H1 (cell line): Measurements from ENCODE around the gene WNT11. TPM values are rescaled to one million over a fixed set of nuclear protein-coding genes. Genes with fewer than 3 reads are reported as not detected.

ENCODE experiments used
- CTCF ChIA-PET: fragments of 300-600 bp; sonication (Branson Sonifier 250); formaldehyde crosslinking; loops from one replicate; lab custom pipeline; 2021; ENCODE audit not compliant: partially characterized antibody; lab: Charles Lee
- POLR2A ChIA-PET: fragments of 300-600 bp; sonication (Branson Sonifier 250); formaldehyde crosslinking; loops from one replicate; lab custom pipeline; 2021; ENCODE audit warnings: inconsistent platforms; ENCODE audit not compliant: partially characterized antibody; lab: Charles Lee
- DNase-seq, 2 experiments: peaks; one replicate each; pipeline versions ENCODE4 v3.0.0 to v3.0.0-alpha.2; 2010 to 2022; ENCODE audit warnings: low spot score in 2 of 2, low read depth in 1 of 2, mixed read lengths in 1 of 2
- FAIRE-seq: peaks from 2 replicates; lab custom pipeline; 2011; peaks lifted over from hg19 to GRCh38; lab: Jason Lieb, UNC
- H2AFZ ChIP-seq: 2 replicates; pipeline ENCODE4 v1.8.1; 2012; ENCODE audit warnings: low read length, inconsistent platforms
- H2AK5ac ChIP-seq: 2 replicates; pipeline ENCODE4 v1.6.1; 2013; ENCODE audit warnings: low read depth, low read length
- H2BK120ac ChIP-seq: replicated peaks from 2 replicates; pipeline ENCODE3; 2013; ENCODE audit warnings: low read depth, low read length, inconsistent platforms
- H2BK12ac ChIP-seq: 2 replicates; pipeline ENCODE4 v1.6.1; 2013; ENCODE audit warnings: low read depth, low read length
- H2BK15ac ChIP-seq: 2 replicates; pipeline ENCODE4 v1.6.1; 2013; ENCODE audit warnings: low read length
- H2BK20ac ChIP-seq: 2 replicates; pipeline ENCODE4 v1.6.1; 2013; ENCODE audit warnings: low read length
- H2BK5ac ChIP-seq: 2 replicates; pipeline ENCODE4 v1.6.1; 2013; ENCODE audit warnings: low read depth, low read length
- H3K14ac ChIP-seq: 2 replicates; pipeline ENCODE4 v1.6.1; 2013; ENCODE audit warnings: inconsistent platforms; ENCODE audit not compliant: insufficient read length
- H3K18ac ChIP-seq: 2 replicates; pipeline ENCODE4 v1.6.1; 2013; ENCODE audit warnings: low read length; ENCODE audit errors: extremely low read depth
- H3K23ac ChIP-seq: 2 replicates; pipeline ENCODE4 v1.6.1; 2013; ENCODE audit warnings: inconsistent platforms; ENCODE audit not compliant: insufficient read length
- H3K23me2 ChIP-seq: 2 replicates; pipeline ENCODE4 v1.6.1; 2013; ENCODE audit warnings: low read depth, low read length
- H3K27ac ChIP-seq: 2 replicates; pipeline ENCODE4 v1.6.1; 2011; ENCODE audit warnings: low read depth, low read length, inconsistent platforms
- H3K27me3 ChIP-seq, 4 experiments: replicated peaks in 1 of 4; 1 replicate in 1 of 4; 2 replicates in 3 of 4; pipeline versions ENCODE4 v1.6.1 to v1.8.1; 2011 to 2013; ENCODE audit warnings: low read length in 3 of 4, mild to moderate bottlenecking in 3 of 4, inconsistent platforms in 2 of 4, mixed read lengths in 2 of 4, moderate library complexity in 1 of 4; ENCODE audit not compliant: control insufficient read depth in 3 of 4, insufficient read depth in 3 of 4; ENCODE audit errors: extremely low read depth in 1 of 4
- H3K36me3 ChIP-seq, 4 experiments: 2 replicates each; pipeline versions ENCODE4 v1.6.1 to v1.8.1; 2011 to 2013; ENCODE audit warnings: mild to moderate bottlenecking in 4 of 4, low read length in 3 of 4, moderate library complexity in 2 of 4, control low read depth in 1 of 4, inconsistent platforms in 1 of 4; ENCODE audit not compliant: insufficient read depth in 4 of 4, control insufficient read depth in 2 of 4
- H3K4ac ChIP-seq: replicated peaks from 2 replicates; pipeline ENCODE3; 2013; ENCODE audit warnings: low read length, low read depth, mixed read lengths, inconsistent platforms; ENCODE audit not compliant: insufficient read length
- H3K4me1 ChIP-seq, 4 experiments: replicated peaks in 1 of 4; 1 replicate in 1 of 4; 2 replicates in 3 of 4; pipeline versions ENCODE4 v1.6.1 to v1.8.1; 2011 to 2013; ENCODE audit warnings: low read length in 3 of 4, inconsistent platforms in 2 of 4, mixed read lengths in 1 of 4; ENCODE audit not compliant: insufficient read depth in 4 of 4, control insufficient read depth in 3 of 4
- H3K4me2 ChIP-seq, 2 experiments: 2 replicates each; pipeline versions ENCODE4 v1.6.1 to v1.8.1; 2011 to 2013; ENCODE audit warnings: low read depth in 2 of 2, low read length in 2 of 2, control low read depth in 1 of 2, inconsistent platforms in 1 of 2, mild to moderate bottlenecking in 1 of 2; ENCODE audit not compliant: insufficient read depth in 1 of 2
- H3K4me3 ChIP-seq, 4 experiments: fragments of 200-600, 300-600 bp in 1 of 4; sonication (generic), shearing (Covaris generic), sonication (Bioruptor Twin) in 1 of 4; 2 replicates each; pipeline versions ENCODE4 v1.5.1 to v1.8.1; 2011 to 2016; ENCODE audit warnings: low read length in 4 of 4, low read depth in 3 of 4, control low read depth in 2 of 4, inconsistent platforms in 2 of 4, mild to moderate bottlenecking in 2 of 4, mixed read lengths in 1 of 4, moderate library complexity in 1 of 4; ENCODE audit not compliant: insufficient read depth in 2 of 4; ENCODE audit errors: extremely low read depth in 1 of 4
- H3K56ac ChIP-seq: replicated peaks from 2 replicates; pipeline ENCODE3; 2013; ENCODE audit warnings: low read depth, mild to moderate bottlenecking, mixed read lengths, low read length, inconsistent platforms; ENCODE audit not compliant: insufficient read length
- H3K79me1 ChIP-seq: 2 replicates; pipeline ENCODE4 v1.6.1; 2013; ENCODE audit warnings: low read depth, low read length, control low read depth
- H3K79me2 ChIP-seq, 2 experiments: 2 replicates each; pipeline versions ENCODE4 v1.6.1 to v1.8.1; 2012 to 2013; ENCODE audit warnings: low read length in 2 of 2, mild to moderate bottlenecking in 2 of 2, inconsistent platforms in 1 of 2; ENCODE audit not compliant: insufficient read depth in 2 of 2, control insufficient read depth in 1 of 2
- H3K9ac ChIP-seq, 4 experiments: replicated peaks in 1 of 4; 1 replicate in 1 of 4; 2 replicates in 3 of 4; pipeline versions ENCODE4 v1.6.1 to v1.8.1; 2011 to 2013; ENCODE audit warnings: low read depth in 3 of 4, low read length in 3 of 4, control low read depth in 2 of 4, mild to moderate bottlenecking in 2 of 4, moderate library complexity in 2 of 4, inconsistent platforms in 1 of 4; ENCODE audit errors: extremely low read depth in 1 of 4
- H3K9me3 ChIP-seq, 2 experiments: 2 replicates each; pipeline versions ENCODE4 v1.6.1 to v1.8.1; 2012 to 2013; ENCODE audit warnings: mild to moderate bottlenecking in 2 of 2, moderate library complexity in 2 of 2, control low read depth in 1 of 2, inconsistent platforms in 1 of 2, low read depth in 1 of 2, low read length in 1 of 2, mixed read lengths in 1 of 2; ENCODE audit not compliant: insufficient read depth in 2 of 2
- H4K20me1 ChIP-seq, 2 experiments: replicated peaks in 1 of 2; 2 replicates each; pipeline versions ENCODE3 to v1.8.1; 2011 to 2013; ENCODE audit warnings: inconsistent platforms in 2 of 2, low read length in 2 of 2, mild to moderate bottlenecking in 1 of 2; ENCODE audit not compliant: insufficient read depth in 2 of 2, control insufficient read depth in 1 of 2
- H4K5ac ChIP-seq: 2 replicates; pipeline ENCODE4 v1.6.1; 2013; ENCODE audit warnings: low read length, low read depth, mixed read lengths, inconsistent platforms; ENCODE audit not compliant: insufficient read length
- H4K8ac ChIP-seq: 2 replicates; pipeline ENCODE4 v1.8.0; 2013; ENCODE audit warnings: mild to moderate bottlenecking, moderate library complexity, low read length, inconsistent platforms; ENCODE audit not compliant: insufficient read depth; ENCODE audit errors: extremely low read depth
- H4K91ac ChIP-seq: replicated peaks from 2 replicates; pipeline ENCODE3; 2013; ENCODE audit warnings: low read length, mixed read lengths, inconsistent platforms; ENCODE audit not compliant: insufficient read length
- ASH2L ChIP-seq: fragments of 200-600, 300-600 bp; sonication (generic); IDR thresholded peaks from one replicate; pipeline ENCODE4 v1.7.1; 2017; ENCODE audit warnings: low read length
- BACH1 ChIP-seq: IDR thresholded peaks from 2 replicates; pipeline ENCODE4 v1.6.1; 2012; ENCODE audit warnings: low read length, improper control_type of control experiment
- CBX5 ChIP-seq: fragments of 300-800, 300-1000 bp; sonication (generic); IDR thresholded peaks from 2 replicates; pipeline ENCODE4 v1.7.1; 2016; ENCODE audit warnings: antibody characterized with exemption, low read length, low read depth
- GABPA ChIP-seq: IDR thresholded peaks from 2 replicates; pipeline ENCODE4 v1.6.1; 2011; ENCODE audit warnings: mild to moderate bottlenecking, low read length, moderate library complexity, borderline replicate concordance; ENCODE audit not compliant: insufficient read depth
- HDAC2 ChIP-seq, 2 experiments: fragments of 300-600 bp in 1 of 2; sonication (generic) in 1 of 2; IDR thresholded peaks; 2 replicates each; pipeline ENCODE4 v1.6.1; 2011 to 2012; ENCODE audit warnings: low read depth in 2 of 2, low read length in 2 of 2, mild to moderate bottlenecking in 2 of 2, moderate library complexity in 2 of 2, borderline replicate concordance in 1 of 2, inconsistent platforms in 1 of 2
- HDAC6 ChIP-seq: IDR thresholded peaks from one replicate; pipeline ENCODE4 v1.7.1; 2012; ENCODE audit warnings: low read depth, mild to moderate bottlenecking, inconsistent platforms, low read length, moderate library complexity
- MAX ChIP-seq: IDR thresholded peaks from 2 replicates; pipeline ENCODE4 v1.6.1; 2012; ENCODE audit warnings: inconsistent platforms
- NANOG ChIP-seq: IDR thresholded peaks from 2 replicates; pipeline ENCODE4 v1.6.1; 2011; ENCODE audit warnings: low read length, low read depth, mild to moderate bottlenecking, inconsistent platforms; ENCODE audit not compliant: insufficient read depth, poor library complexity, severe bottlenecking
- POLR2AphosphoS5 ChIP-seq: IDR thresholded peaks from 2 replicates; pipeline ENCODE4 v1.6.1; 2011; ENCODE audit warnings: low read depth, low read length
- RAD21 ChIP-seq, 2 experiments: IDR thresholded peaks in 1 of 2; conservative IDR thresholded peaks in 1 of 2; 2 replicates each; pipeline ENCODE4 v1.6.1; 2011; ENCODE audit warnings: low read depth in 2 of 2, low read length in 2 of 2, improper control_type of control experiment in 1 of 2, inconsistent platforms in 1 of 2, mild to moderate bottlenecking in 1 of 2, moderate library complexity in 1 of 2
- RBBP5 ChIP-seq: IDR thresholded peaks from 2 replicates; pipeline ENCODE4 v1.7.1; 2012; ENCODE audit warnings: low read depth, mild to moderate bottlenecking, inconsistent platforms, low read length, moderate library complexity, borderline replicate concordance
- SIN3A ChIP-seq, 2 experiments: IDR thresholded peaks in 1 of 2; conservative IDR thresholded peaks in 1 of 2; 2 replicates each; pipeline ENCODE4 v1.6.1; 2011 to 2012; ENCODE audit warnings: low read length in 2 of 2, improper control_type of control experiment in 1 of 2, low read depth in 1 of 2, mild to moderate bottlenecking in 1 of 2
- SP4 ChIP-seq: IDR thresholded peaks from 2 replicates; pipeline ENCODE4 v1.6.1; 2012; ENCODE audit warnings: low read length, inconsistent platforms
- WGBS, 2 experiments: shearing (Covaris generic) in 1 of 2; methylation state at CpG; one replicate each; pipeline versions ENCODE4 v1.1.6 to v1.1.7; 2013 to 2015; ENCODE audit warnings: low lambda C conversion rate in 2 of 2, mixed read lengths in 2 of 2, inconsistent platforms in 1 of 2, low coverage in 1 of 2, missing lambda C conversion rate in 1 of 2; ENCODE audit not compliant: insufficient replicate concordance in 2 of 2, insufficient coverage in 1 of 2, insufficient read length in 1 of 2; ENCODE audit errors: extremely low coverage in 1 of 2, missing lambda C conversion rate in 1 of 2; 5-methylcytosine and 5-hydroxymethylcytosine counted together
- polyA plus RNA-seq, 7 experiments: library from polyadenylated mRNA; depleted of rRNA in 3 of 7; stranded (reverse) in 5 of 7; unstranded in 2 of 7; fragments of >200 nt in 5 of 7; fragments of 200-250 nt in 2 of 7; gene quantifications; 1 replicate in 5 of 7; 2 replicates in 1 of 7; 4 replicates in 1 of 7; pipeline versions ENCODE4 v1.2.1 to v1.2.3, GENCODE V29; 2011 to 2013; ENCODE audit warnings: missing spikeins in 2 of 7, mixed read lengths in 2 of 7
- total RNA-seq: library from RNA; stranded (reverse); fragmentation: NEBNext Ultra II Directional; extraction: Animal tissue kit (Norgen Biotek cat#: 25700); gene quantifications from 2 replicates; pipeline ENCODE4 v1.2.1, GENCODE V29; 2021

The WNT11 gene
- total and polyA plus RNA-seq, 2 of the 8 experiments (the other 6 are each of a cell fraction or from before 2014, with no cell fraction given): 0.11 to 0.45 TPM

GRCh38 chr11:76169473-76169896 is 36.8 kb downstream of the WNT11 start:
- Histone ChIP-seq H4K5ac (no peak overlapping the region), H2AK5ac (no peak overlapping the region), H3K9me3 (no peaks in the 10 kb centered on the region), H2BK20ac (no peak overlapping the region), H3K4me2 (no peak overlapping the region), H3K23me2 (peaks cover 2% of the 10 kb centered on the region; the same call in 1 of the 2 replicates), H4K20me1 (peaks cover 0 to 5% of the 10 kb centered on the region in 2 experiments), H3K14ac (no peak overlapping the region), H4K91ac (no peak overlapping the region), H2BK15ac (no peak overlapping the region), H4K8ac (no peak overlapping the region), H2BK120ac (no peak overlapping the region), H3K27ac (no peak overlapping the region), H3K79me1 (no peaks in the 10 kb centered on the region), H3K27me3 (peaks cover 9 to 43% (median 27%) of the 10 kb centered on the region in 4 experiments), H2BK5ac (no peak overlapping the region), H3K9ac (no peak overlapping the region), H2AFZ (no peak overlapping the region), H3K56ac (no peak overlapping the region), H3K79me2 (no peaks in the 10 kb centered on the region), H3K4ac (no peak overlapping the region), H3K18ac (no peak overlapping the region), H2BK12ac (no peak overlapping the region), H3K23ac (no peak overlapping the region), H3K4me3 (no peak overlapping the region), H3K36me3 (no peaks in the 10 kb centered on the region), H3K4me1 (peaks cover 0 to 3% (median under 1%) of the 10 kb centered on the region in 4 experiments; a peak in 3 of 7 replicates)
- ChIA-PET CTCF (interaction anchor here (1.1 to 1.9 kb wide), 2 partner anchors 17 to 38 kb away, joined by 7 read pairs; no protein-coding TSS in a partner anchor), POLR2A (no interaction called here)
- FAIRE-seq (no peak), DNase-seq (no peak)
- 85% methylated on average over 15 of the region's 15 CpGs; no CpG with 5 or more reads in 1 of the 2 experiments for WGBS, 2 experiments
- TF ChIP-seq ASH2L: no peak
- TF ChIP-seq SP4: no peak
- no peak for TF ChIP-seq RAD21 (IDR thresholded peaks at IDR 0.05 in 1 of 2, conservative IDR thresholded peaks at IDR 0.05 in 1 of 2; ENCODE audit: low read depth in 2 of 2, low read length in 2 of 2)
- no peak for TF ChIP-seq HDAC6
- no peak for TF ChIP-seq NANOG
- no peak for TF ChIP-seq HDAC2 (IDR thresholded peaks at IDR 0.05; ENCODE audit: borderline replicate concordance in 1 of 2, low read depth in 2 of 2, low read length in 2 of 2)
- no peak for TF ChIP-seq GABPA
- no peak for TF ChIP-seq MAX
- no peak for TF ChIP-seq BACH1
- no peak for TF ChIP-seq RBBP5
- no peak for TF ChIP-seq CBX5
- no peak for TF ChIP-seq POLR2AphosphoS5
- TF ChIP-seq SIN3A (conservative IDR thresholded peaks at IDR 0.05 in 1 of 2, IDR thresholded peaks at IDR 0.05 in 1 of 2; ENCODE audit: low read depth in 1 of 2, low read length in 2 of 2): no peak
